GM13976 (cell line): ENCODE data around the gene PEPD.

ENCODE experiments used
- DNase-seq: peaks from one replicate; pipeline ENCODE4 v3.0.0; 2012; ENCODE audit warnings: low spot score
- in situ Hi-C: fragments of 300-500 bp; cut with MboI; formaldehyde crosslinking; loops from one replicate; pipeline ENCODE4 v1.12.0; 2022; ENCODE audit warnings: low sequenced_read_pairs, mixed read lengths, inconsistent platforms; ENCODE audit not compliant: unreplicated experiment
- TF ChIP-seq, protein P1 (sequence below): IDR thresholded peaks from 2 replicates; pipeline ENCODE4 v1.5.1; 2012; ENCODE audit warnings: borderline replicate concordance, mild to moderate bottlenecking; ENCODE audit not compliant: insufficient read depth; ENCODE audit errors: extremely low read depth, missing control alignments, control extremely low read depth

The PEPD gene

DNA sequence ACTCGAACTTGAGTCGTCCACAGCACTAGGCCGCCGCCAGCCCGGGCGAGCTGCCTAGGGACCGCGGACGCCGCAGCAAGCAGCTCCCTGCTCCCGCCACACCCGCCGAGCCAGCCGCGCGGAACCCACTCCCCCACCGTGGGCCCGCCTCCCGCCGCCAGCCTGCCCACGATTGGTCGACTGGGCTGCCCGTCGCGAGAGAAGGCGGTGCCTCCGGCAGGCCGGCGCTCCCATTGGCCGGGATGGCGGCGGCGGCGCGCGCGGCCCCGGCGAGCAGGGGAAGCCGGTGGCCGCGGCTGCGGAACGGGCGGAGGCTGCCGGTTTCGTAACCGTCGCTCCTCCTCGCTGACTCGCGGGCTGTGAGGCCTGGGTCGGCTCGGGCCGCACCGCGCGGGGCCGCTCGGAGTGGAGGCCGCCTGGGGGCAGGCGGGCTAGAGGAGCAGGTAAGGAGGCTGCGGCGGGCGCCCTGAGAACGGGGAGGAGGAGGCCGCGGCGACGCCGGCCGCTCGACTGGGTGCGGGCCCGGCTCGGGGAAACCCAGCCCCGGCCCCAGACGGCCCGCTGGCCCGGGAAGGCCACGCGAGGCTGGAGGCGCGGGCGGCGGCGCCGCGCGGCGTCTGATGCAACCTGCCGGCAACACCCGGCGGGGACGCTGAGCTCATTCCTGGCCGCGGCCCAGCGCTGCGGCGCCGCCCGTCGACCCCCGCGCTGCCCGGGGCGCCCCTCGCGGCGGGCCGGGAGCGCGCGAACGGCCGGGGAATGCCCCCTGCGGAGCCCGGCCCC, 147.9 kb downstream of the PEPD start, which contains the start of gene CEBPG:
TSS of gene CEBPG (plus strand) at position 257 of the 783 bp plus-strand sequence. CDS start 5,531 bp downstream, outside the sequence.
- in situ Hi-C loops = no loop called here
- TF ChIP-seq, protein P1, sequence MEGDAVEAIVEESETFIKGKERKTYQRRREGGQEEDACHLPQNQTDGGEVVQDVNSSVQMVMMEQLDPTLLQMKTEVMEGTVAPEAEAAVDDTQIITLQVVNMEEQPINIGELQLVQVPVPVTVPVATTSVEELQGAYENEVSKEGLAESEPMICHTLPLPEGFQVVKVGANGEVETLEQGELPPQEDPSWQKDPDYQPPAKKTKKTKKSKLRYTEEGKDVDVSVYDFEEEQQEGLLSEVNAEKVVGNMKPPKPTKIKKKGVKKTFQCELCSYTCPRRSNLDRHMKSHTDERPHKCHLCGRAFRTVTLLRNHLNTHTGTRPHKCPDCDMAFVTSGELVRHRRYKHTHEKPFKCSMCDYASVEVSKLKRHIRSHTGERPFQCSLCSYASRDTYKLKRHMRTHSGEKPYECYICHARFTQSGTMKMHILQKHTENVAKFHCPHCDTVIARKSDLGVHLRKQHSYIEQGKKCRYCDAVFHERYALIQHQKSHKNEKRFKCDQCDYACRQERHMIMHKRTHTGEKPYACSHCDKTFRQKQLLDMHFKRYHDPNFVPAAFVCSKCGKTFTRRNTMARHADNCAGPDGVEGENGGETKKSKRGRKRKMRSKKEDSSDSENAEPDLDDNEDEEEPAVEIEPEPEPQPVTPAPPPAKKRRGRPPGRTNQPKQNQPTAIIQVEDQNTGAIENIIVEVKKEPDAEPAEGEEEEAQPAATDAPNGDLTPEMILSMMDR = peak; percentile 12
- DNase-seq = peak; percentile 99

DNA sequence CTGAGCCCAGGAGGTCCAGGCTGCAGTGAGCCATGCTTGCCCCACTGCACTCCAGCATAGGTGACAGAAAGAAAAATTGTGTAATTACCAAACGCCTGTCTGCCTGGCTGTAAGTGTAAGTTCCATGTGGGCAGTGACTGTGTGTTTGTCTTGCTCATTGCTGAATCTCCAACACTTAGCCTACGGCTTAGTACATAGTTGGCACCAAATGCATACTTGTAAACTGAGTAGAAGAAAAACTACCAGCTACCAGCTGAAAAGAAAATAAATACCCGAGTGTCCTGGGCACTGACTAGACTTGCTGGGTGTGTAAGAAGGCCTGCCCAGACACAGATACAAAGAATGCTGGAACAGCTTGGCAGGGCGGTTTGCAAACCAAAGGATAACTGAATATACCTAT, 150.8 kb downstream of the PEPD start:
- no peak for DNase-seq
- TF ChIP-seq, protein P1 = no peak
- in situ Hi-C loops = no loop called here

DNA sequence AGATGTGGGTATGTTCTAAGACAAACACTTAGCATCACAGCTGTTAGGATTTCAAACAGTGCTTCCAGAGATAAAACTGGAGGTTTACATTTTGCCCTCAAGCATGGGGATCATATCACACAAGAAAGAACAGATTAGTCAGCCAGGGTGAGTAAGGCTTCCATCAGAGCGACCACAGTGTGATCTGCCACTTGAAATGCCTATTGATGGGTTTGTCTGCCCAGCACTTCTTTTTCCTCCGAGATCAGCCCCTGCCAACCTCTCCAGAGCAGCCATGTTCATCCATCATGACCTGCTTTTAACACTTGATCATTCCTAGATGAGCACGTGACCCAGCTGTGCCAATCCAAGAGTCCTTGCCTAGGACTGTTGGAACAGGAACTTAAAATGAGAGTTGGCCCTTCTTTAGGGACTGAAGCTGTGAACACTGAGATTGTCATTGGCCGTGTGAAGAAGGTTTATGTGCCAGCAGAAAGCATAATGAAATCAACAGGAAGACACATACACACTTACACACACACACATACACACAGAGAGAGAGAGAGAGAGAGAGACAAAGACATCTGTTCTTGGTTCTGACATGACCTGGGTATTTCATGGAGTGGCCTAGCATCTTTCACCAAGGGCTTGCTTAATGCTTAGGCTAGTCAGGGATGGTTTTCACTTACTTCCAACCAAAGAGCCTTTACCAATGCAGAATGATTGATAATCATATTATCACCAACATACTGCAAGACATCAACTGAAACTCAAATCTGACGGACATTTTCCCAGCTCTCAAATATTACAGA, 153.3 kb downstream of the PEPD start:
- DNase-seq = no peak
- in situ Hi-C loops = no loop called here
- TF ChIP-seq, protein P1 = no peak

DNA sequence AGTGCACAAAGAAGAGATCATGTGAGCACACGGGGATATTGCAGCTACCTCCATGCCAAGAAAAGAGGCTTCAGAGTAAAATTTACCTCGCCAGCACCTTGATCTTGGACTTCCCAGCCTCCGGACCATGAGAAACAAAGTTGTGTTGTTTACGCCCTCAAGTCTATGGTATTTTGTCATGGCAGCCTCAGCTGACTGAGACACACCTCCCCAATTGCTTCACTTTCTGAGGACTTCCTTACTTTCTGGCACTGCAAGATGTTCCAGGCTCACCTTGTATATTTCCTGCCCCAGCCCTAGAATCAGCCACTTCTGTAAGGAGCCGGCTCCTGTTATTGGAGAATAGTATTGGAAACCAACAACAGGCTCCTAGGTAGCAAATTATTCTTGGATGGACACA, 154.7 kb downstream of the PEPD start:
- no peak for DNase-seq
- in situ Hi-C loops = no loop called here
- TF ChIP-seq, protein P1 = no peak

DNA sequence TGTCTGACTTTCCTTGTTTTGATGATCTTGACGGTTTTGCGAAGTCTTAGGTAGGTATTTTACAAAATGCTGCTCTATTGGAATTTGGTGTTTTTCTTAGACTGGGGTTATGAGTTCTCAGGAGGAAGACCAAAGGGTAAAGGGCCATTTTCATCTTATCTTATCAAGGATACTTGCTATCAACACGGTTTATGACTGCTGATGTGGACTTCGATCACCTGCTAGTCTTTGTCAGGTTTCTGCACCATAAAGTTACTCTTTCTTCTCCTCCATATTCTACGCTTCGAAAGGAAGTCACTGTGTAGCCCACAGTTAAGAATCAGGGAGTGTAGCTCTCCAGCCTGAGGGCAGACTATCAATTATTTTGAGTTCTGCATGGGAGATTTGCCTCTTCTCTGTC, 155.5 kb downstream of the PEPD start:
- in situ Hi-C loops = no loop called here
- no peak for DNase-seq
- TF ChIP-seq, protein P1 = no peak

DNA sequence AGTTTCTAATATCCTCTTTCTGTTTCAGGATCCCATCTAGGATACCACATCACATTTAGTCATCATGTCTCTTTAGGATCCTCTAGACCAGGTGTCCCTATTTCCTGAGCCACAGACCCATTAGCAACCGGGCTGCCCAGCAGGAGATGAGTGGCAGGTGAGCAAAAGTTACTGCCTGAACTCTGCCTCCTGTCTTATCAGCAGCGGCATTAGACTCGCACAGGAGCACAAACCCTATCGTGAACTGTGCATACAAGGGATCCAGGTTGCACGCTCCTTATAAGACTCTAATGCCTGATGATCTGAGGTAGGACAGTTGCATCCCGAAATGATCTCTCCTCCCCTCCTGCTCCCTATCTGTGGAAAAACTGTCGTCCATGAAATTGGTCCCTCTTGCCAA, 155.9 kb downstream of the PEPD start:
- DNase-seq = no peak
- TF ChIP-seq, protein P1 = no peak
- in situ Hi-C loops = no loop called here
